GM12891 (cell line): Measurements from ENCODE around the gene FNIP1.

ENCODE experiments used
- PAX5 ChIP-seq: IDR thresholded peaks from 2 replicates; pipeline ENCODE4 v1.6.1; 2011; ENCODE audit warnings: low read length, moderate library complexity, mild to moderate bottlenecking; ENCODE audit not compliant: insufficient read depth, severe bottlenecking
- POLR2A ChIP-seq: IDR thresholded peaks from 2 replicates; pipeline ENCODE4 v1.6.1; 2011; ENCODE audit warnings: low read depth, low read length, control low read depth
- POLR2AphosphoS5 ChIP-seq: IDR thresholded peaks from 2 replicates; pipeline ENCODE4 v1.6.1; 2011; ENCODE audit warnings: low read depth, low read length, control low read depth
- SPI1 ChIP-seq: IDR thresholded peaks from 2 replicates; pipeline ENCODE4 v1.6.1; 2011; ENCODE audit warnings: low read depth, low read length, control low read depth
- TAF1 ChIP-seq: IDR thresholded peaks from 2 replicates; pipeline ENCODE4 v1.6.1; 2011; ENCODE audit warnings: low read depth, low read length, control low read depth

- TF ChIP-seq POLR2AphosphoS5 (no peak), POLR2A (no peak), TAF1 (no peak), PAX5 (no peak), SPI1 (no peak)
These were observed 155.3 kb downstream of the FNIP1 start for GRCh38 chr5:131641494-131641893.
